Measurements from ENCODE around the gene CDK5R1.
"Not testable (repeated sequence)": the region's sequence is repeated elsewhere in the genome, so short reads cannot be mapped to it uniquely, and the experiment has no call there.

CDK5R1 gene

DNA sequence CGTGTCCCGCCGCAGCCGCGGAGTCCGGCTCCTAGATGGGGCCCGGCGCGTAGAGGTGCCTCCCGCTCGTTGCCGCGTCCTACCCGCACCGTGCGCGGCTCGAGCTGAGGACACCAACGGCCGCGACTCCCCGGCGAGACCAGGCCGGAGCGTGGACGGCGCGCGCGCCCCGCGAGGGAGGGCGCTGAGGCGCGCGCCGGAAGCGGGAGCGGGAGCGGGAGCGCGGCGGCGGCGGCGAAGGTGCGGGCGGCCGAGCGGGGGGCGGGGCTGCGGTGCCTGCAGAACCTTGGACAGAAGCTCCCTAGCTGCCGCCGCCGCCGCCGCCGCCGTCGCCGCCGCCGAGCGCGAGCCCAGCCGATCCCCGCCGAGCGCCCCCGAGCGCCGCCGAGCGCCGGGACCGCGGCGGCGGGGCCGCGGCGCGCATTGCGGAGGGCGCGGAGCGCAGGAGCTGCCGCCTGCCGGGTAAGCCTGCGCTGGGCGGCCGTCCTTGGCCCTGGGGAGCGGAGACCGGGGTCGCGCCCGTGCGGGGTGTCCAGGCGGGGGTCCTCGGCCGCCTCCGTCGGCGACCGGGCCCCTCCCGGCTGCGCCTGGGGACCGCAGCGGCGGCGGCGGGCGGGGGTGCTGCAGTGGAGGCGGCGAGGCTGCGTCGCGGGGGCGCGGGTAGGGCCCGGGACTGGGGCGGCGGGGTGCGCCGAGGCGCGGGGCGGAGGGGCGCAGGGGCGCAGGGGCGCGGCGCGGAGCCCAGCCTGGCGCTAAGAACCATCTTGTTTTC lies at the start of gene CDK5R1:
Gene CDK5R1, plus strand, starts transcription at position 293 of the 772 bp plus-strand sequence. CDS start 628 bp downstream, outside the sequence.
- DNase-seq (ENCODE audit: low read depth), result no peak

DNA sequence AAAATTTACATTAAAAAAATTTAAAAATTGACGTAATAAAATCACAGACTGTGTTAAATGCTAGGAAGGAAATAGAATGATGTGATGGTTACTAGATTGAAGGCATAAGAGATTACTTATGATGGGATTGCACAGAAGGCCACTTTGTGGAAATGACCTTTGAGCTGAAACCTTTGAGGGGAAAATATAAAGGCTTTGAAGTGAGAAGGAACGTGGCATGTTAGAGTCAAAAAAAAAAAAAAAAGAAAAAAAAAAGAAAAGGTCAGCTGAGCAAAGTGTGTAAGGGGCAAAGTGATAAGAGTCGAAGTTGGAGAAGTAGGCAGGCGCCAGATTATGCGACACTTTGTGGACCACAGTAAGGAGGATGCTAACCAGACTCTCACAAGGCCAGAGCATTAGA lies 46.1 kb upstream of the CDK5R1 start:
- DNase-seq (ENCODE audit: low read depth), result no peak

DNA sequence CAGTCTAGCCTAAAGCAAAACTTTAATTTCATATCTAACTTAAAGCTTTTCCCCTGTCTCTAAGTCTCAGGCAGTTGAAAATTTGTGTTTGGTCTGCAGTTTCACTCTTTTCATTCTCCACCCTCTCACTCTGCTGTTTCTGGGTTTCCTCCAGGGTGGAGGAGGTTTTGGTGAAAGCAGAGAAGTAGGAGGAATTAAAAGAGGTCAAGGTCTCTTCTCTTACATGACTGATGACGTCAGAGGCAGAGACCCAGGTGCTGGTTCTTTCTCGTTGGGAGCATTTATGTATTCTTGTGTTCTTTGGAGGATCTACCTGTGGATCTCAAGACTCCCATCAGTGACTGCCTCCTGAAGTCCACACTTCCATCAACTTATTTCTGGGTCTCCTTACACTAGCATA lies 44.9 kb upstream of the CDK5R1 start:
- no peak for DNase-seq (ENCODE audit: low read depth)

DNA sequence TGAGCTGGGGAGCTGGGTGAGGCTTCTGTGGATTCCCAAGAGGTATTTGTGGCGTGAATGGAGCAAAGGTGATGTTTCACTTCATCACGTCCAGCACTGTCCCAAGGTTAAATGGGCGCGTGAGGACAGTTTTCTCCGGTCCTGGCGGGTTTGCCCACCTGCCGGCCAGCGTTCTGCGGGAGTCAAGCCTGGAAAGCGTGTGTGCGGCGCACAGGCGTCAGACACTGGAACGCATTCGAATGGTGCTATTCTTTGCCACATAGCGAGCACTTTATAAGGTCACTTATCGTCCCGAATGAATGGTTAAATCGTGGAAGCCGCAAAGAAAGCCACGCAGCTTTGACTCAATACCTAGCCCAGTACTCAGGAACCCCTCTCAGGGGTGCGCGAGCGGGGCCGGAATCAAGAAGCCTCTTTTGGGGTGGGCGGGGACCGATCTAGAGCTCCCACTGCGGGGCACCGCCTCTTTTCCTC lies 42.9 kb upstream of the CDK5R1 start:
- no peak for DNase-seq (ENCODE audit: low read depth)

DNA sequence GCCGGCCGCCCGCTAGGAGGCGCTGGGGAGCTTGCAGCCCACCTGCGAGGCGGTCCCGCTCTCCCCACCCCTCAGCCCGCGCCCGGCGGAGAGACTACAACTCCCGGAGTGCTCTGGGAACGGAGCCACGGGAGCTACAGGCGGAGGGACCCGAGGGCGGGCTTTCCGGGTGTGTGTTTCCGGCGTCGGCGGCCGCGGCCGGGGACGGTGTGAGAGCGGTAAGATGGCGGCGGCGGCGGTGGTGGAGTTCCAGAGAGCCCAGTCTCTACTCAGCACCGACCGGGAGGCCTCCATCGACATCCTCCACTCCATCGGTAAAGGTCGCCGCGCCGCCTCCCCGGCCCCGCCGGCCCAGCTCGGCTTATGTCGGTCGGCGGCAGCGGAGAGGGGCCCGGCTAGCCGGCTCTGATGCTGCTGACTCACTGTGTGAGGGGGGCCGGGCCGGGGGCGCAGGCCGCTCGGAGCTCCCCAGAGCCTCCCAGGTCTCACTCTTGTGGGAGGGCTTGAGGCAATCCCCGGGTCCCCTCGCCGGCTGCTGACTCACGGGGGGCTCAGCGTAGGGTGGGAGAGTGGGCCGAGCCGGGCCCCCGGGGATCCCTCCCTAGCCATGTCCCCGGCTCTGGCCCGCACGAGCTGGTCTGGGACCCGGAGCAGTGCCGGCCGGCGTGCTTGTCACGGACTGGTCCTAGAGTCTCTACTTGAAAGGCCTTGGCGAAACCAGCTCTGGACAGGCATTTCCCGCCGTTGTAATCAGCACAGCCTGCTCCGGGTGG lies 42.3 kb upstream of the CDK5R1 start, which contains the start of gene PSMD11:
Gene PSMD11, plus strand, starts transcription at position 210 of the 773 bp plus-strand sequence. Its CDS starts 14 bp downstream, at position 224.
- DNase-seq (ENCODE audit: low read depth), result peak; percentile 63

DNA sequence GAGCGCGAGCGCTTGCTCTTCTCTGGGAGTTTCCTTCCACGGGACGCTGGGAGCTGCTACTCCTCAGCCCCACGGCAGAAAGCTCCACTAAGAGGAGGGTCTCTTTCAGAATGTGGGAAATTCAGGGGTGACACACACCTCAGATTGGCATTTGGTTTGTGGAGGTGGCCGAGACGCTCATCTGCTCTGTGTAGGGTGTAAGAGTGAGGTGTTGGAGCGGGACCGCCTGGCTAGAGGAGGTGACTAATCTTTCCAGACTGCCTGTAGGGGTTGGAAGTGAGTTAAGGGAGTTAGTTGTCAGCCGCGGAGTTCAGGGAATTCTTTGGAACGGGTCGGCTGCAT lies 41.7 kb upstream of the CDK5R1 start:
- no peak for DNase-seq (ENCODE audit: low read depth)

DNA sequence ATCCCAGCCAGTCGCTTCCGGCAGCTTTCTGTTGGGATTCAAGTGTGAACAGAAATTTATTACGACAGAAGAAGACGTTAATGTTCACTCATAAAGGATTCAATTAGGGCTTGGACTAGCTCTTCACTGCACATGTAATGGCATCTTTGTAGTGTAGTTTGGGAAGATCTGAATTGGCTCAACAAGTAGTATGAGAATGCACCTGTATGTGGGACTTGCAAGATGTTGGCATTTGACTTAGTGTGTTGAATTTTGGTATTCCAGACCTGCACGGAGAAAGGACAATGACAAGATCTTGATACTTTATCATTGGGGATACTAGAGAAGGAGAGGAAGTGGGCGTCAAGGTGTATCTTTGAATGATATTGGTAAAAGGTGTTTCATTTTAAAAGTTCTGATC lies 41.3 kb upstream of the CDK5R1 start:
- no peak for DNase-seq (ENCODE audit: low read depth)

DNA sequence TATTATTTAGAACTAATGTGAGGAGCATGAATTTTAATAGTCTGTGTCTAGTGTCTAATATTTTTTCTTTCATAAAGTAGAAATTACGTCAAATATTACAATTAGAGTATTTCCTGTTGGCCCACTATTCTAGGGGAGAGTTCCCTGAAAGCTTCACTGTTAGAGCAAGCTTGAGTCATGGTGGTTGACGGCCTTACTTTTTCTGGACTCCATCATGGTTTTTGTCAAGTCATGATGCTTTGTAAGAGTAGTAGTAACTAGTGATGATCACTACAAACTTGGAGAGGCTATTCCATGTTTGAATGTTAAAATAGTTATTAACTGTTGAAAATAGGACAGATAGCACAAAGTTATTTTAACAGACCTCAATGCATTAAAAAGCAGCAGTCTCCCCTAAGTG lies 40.8 kb upstream of the CDK5R1 start:
- no peak for DNase-seq (ENCODE audit: low read depth)

DNA sequence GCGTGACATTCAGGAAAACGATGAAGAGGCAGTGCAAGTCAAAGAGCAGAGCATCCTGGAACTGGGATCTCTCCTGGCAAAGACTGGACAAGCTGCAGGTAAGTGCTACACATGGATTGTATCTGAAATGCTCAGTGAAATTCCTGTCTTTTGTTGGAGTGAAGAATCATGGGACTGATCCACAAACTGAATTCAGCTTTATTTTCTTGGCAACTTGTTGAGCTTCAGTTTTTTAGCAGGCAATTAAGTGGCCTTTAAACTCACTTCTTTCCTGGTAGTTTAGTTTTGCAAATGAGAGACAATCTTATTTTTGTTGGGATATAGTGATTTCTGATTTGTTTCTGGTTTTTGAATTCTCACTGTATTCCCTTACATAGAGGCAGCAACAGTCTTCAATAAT lies 39.8 kb upstream of the CDK5R1 start:
- DNase-seq (ENCODE audit: low read depth), result no peak

DNA sequence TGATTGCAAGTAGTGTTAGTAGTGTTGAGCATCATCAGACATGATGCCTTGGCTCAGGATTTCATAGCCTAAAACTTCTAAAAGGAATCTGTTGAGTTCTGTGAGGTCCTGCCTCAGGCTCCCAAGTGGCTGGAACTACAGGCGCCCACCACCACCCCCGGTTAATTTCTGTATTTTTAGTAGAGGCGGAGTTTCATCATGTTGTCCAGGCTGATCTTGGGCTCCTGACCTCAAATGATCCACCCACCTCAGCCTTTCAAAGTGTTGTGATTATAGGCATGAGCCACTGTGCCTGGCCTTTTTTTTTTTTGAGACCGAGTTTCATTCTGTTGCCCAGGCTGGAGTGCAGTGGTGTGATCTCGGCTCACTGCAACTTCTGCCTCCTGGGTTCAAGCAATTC lies 36.8 kb upstream of the CDK5R1 start:
- DNase-seq (ENCODE audit: low read depth), result no peak

DNA sequence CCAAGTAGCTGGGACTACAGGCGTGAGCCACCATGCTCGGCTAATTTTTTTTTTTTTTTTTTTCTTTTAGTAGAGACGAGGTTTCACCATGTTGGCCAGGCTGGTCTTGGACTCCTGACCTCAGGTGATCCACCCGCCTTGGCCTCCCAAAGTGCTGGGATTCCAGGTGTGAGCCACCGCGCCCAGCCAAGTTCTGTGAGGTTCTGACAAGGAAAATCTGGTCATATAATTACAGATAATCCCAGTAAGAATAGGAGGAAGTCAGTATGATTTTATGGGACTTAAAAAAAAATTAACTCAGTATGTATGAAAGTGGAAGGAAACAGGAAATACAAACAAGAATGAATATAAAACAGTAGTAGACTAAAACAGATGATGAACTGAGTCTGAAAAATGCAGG lies 36.4 kb upstream of the CDK5R1 start:
- DNase-seq (ENCODE audit: low read depth), result not testable (repeated sequence)

DNA sequence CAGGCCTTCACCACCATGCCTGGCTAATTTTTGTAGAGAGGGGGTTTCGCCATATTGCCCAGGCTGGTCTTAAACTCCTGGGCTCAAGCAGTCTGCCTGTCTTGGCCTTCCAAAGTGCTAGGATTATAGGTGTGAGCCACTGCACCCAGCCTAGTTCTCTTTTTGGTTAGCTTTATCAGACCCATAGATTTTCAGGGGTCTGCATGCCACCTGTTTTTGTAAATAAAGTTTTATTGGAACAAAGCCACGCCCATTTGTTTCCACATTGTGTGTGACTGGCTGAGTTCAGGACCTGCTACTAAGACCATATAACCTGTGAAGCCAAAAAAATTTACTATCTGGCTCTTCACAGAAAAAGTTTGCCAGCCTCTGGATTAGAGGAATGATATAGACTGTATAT lies 34.9 kb upstream of the CDK5R1 start:
- no peak for DNase-seq (ENCODE audit: low read depth)

DNA sequence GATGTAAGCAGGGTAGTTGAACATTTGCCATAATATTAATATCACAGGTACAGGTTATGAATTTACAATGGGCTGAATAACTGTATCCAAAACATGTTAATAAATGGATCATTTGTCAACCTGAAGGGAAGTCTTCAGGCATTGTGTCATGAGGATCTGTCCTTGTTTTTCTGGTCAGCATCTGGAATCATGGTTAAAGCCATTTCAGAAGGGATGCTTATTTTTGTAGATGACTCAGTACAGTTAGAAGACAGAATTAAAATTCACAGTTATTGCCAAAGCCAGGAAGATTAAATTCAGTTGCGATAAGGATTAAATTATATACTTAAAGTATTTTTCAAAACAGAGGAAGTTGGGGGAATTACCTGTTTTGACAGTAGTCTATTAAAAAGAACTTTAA lies 34.5 kb upstream of the CDK5R1 start:
- no peak for DNase-seq (ENCODE audit: low read depth)

DNA sequence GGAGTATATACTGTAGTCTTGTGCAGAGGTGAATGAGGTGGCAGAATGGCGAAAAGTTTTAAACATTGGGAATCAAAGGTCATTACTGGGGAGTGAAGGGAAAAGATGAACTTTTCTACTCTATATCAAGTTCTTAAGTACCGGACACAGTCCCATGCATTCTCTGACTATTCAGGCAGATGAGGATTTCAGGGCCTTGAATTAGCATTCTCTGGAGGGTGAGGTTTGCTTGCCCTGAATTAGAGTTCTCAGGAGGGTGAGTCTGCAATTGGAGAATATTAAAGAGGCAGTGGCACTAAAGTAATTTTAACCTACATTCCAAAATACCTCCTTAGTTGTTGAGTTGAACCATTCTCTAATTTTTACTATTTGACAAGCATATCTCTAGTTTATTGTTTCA lies 33.4 kb upstream of the CDK5R1 start:
- no peak for DNase-seq (ENCODE audit: low read depth)

DNA sequence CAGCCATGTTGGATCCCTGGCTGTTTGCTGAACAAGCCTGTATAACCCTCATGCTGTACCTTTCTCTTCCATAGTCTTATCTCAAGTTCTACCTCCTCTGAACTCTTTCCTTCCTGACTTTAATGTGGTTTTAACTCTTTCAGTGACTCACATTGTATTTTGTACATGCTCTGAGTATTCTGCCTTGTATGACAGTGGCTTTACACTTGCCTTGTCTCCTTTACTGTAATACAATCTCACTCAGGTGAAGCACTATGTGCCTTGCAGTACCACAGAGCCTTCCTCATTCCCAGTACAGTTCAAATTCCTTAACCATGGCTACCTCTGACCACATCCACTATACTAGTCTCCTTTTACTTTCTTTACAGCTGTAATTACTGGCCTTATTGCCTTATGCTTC lies 28.4 kb upstream of the CDK5R1 start:
- no peak for DNase-seq (ENCODE audit: low read depth)

DNA sequence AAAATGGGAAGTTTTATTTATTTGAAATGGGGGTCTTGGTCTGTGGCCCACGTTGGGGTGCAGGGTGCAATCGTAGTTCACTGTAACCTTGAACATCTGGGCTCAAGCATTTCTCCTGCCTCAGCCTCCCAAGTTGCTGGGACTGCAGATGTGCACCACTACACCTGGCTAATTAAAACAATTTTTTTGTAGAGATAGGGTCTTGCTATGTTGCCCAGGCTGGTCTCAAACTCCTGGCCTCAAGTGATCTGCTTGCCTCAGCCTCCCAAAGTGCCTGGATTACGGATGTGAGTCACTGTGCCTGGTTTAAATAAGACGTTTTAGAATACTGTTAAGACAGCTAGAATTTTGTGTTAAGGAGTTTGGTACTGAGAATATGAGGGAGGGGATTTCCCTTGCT lies 26.7 kb upstream of the CDK5R1 start:
- no peak for DNase-seq (ENCODE audit: low read depth)

DNA sequence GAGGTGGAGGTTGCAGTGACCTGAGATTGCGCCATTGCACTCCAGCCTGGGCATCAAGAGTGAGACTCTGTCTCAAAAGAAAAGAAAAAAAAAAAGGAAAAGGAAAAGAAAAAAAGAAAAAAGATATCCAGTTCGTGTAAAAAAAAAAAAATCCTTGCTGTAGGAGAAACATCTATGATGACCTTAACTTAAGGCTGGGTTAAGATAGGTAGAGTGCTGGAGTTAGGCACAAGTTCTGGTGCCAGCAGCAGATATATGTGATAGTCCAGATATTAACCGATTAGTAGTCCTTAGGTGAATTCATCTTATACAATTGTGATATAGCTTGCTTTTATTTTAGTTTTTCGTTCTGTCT lies 25.3 kb upstream of the CDK5R1 start:
- no peak for DNase-seq (ENCODE audit: low read depth)

DNA sequence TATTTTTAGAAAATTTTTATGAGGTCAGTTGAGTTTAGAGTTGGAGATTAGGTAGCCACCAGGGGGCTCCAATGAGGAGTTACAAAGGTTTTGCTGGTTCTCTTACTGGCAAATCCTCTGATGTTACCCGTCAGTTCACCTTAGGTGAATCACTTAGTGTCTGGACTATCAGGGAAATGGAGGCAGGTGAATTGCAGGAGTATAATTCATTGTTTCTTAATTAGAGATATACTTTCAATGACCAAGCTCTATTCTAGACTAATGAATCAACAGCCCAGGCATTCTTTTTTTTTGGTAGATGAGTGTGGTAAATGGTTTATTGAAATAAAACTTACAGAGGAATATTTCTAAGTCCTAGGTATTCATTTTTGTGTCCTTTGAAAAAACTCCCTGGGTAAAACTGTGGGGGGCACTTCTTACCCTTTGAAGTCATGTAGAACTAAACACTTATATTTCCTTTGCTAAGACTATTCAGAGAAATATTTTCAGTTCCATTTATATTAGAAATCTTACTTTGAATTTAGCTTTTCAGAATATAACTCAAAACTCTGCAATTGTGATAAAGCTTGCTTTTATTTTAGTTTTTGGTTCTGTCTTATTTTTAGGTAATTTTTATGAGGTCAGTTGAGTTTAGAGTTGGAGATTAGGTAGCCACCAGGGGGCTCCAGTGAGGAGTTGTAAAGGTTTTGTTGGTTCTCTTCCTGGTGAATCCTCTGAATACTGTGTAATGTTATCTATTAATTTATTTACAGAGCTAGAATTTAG lies 24.8 kb upstream of the CDK5R1 start:
- DNase-seq (ENCODE audit: low read depth), result no peak

DNA sequence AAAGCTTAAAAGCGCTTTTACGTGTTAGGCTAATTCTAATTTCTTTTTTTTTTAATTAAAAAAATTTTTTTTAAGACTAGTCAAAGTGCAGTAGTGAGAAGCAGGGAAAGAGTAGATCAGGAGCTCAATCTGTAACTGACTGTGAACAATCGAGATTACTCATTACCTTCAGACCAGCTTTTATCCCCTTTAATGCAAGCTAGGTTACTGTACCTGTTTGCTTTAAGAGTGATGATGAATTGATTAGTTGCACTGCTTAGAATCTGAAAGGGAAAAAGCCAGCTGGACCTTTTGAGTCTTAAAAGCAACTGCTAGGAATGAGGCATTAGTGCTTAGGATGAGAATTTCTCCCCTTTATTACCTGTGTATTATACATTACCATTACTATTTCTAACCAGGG lies 23.5 kb upstream of the CDK5R1 start:
- DNase-seq (ENCODE audit: low read depth), result no peak

DNA sequence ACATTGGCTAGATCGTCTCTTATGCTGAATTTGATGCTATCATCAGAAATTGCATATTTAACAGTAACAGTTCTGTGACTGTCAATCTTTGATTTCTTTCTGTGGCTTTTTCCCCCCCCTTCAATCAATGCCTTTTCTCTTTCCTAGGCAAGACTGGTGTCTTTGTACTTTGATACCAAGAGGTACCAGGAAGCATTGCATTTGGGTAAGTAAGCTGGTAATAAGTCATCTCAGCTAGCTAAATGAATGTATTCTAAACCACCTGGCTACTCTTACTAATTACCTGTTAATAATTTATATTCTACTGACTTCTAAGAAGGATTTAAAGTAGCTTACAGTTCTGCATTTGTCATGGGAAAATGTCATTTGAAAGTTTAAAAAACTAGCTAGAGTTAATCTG lies 22.4 kb upstream of the CDK5R1 start:
- DNase-seq (ENCODE audit: low read depth), result no peak

DNA sequence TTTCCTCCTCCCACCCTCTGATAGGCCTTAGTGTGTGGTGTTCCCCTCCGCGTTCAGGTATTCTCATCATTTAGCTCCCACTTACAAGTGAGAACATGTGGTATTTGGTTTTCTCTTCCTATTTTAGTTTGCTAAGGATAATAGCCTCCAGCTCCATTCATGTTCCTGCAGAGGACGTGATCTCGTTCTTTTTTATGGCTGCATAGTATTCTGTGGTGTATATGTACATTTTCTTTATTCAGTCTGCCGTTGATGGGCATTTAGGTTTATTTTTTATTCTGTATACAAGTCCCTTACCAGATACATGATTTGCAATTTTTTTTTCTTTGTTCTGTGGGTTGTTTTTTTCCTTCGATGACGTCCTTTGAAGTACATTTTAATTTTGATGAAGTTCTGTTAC lies 18.8 kb upstream of the CDK5R1 start:
- DNase-seq (ENCODE audit: low read depth), result no peak

DNA sequence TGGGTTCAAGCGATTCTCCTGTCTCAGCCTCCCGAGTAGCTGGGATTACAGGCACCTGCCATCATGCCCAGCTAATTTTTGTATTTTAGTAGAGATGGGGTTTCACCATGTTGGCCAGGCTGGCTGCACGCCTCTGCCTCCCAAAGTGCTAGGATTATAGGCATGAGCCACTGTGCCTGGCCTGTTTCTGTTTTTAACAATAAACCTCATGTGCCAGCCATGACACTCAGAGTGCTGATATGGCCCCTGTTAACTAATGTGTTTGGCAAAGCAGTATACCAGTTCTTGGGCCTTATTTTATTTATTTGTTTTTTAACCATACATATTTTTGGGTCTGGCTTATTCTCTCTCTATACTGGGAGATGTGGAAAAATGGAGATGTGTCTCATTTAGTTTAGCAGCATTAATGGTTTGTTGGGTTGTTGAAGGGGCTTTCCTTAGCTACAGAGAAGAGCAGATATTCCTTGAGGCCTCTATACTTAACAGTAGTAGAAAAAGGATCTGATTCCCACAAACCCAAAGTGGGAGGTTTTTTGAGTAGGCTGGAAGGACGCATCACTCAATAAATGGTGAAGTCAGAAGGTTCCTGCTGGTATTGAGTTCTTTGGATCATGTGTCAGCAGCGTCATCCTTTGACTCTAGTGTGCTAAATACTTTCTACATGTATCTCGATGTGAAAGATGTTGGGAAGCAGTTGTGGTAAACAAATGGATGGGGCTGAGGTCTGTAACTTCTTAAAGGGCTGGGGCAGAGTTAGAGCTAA lies 16.2 kb upstream of the CDK5R1 start:
- no peak for DNase-seq (ENCODE audit: low read depth)
